SH-SY5Y (cell line): ENCODE results near the gene PDE1A.

Source experiments
- GATA2 ChIP-seq: IDR thresholded peaks from 2 replicates; pipeline ENCODE4 v1.6.1; 2011; ENCODE audit warnings: mild to moderate bottlenecking, low read depth, low read length
- GATA3 ChIP-seq: IDR thresholded peaks from 2 replicates; pipeline ENCODE4 v1.6.1; 2011; ENCODE audit warnings: low read depth, mild to moderate bottlenecking, low read length, moderate library complexity

PDE1A gene

DNA sequence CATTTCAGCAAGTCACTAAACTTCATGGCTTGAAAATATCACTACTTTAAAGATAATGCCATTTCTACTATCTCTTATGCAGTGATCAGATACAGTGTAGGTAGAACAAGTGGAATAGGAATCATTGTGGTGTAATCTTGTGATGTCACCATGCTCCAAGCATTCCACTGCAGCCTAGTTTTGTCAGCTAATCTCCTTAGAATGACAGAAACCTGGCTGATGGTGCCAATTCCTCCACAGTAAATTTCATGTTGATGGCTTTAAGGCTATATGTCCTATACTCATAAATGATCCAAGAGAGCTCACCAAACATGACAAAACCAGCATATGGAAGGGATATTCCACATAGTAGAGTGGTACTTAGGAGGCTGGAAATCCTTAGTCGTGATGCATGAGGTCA, 184.9 kb downstream of the PDE1A start:
- TF ChIP-seq GATA2 = no peak
- no peak for TF ChIP-seq GATA3

DNA sequence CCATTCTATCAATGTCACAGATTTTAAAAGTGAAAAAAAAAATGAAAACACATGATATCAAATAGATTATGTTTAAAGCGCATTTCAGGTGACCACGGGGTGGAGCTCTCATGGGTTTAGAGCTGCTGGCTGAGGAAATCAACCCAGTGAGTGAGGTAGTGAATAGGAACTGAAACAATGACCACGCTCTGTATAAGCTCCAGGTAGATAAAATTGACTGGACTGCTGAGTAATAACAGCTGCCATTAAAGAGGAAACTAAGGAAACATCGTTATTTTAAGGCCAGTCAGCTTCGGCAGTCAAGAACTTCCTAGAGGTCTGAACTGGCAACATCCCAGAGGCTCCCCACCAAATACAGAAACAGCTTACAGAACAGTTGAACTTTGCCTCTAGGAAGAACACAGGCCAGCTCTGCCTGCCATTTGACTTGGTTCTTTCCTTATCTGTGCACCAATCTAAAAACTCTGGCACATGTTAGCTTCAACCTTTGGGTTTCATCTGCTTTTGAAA, 185.9 kb downstream of the PDE1A start:
- peak; percentile 62; the same call in 1 of the 2 replicates for TF ChIP-seq GATA3
- TF ChIP-seq GATA2 = peak; percentile 79

DNA sequence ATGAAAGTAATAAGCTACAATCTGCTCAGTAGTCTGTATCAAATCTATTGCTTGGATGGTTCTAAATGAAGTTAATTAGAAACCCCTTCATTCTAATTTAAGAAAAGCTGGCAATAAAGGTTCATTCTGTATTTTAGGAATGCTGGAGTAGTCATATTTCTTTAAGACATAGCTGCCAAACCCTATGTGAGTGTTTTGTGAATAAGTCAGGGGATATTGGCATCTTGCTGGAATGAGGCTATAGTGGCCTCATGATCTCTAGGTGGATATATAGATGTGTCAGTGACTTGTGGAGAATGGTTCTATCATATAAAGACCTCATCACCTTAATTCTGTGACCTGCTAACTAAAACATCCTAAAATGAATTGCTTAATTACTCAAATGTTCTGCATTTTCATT, 196.3 kb downstream of the PDE1A start:
- no peak for TF ChIP-seq GATA2
- TF ChIP-seq GATA3 = no peak

DNA sequence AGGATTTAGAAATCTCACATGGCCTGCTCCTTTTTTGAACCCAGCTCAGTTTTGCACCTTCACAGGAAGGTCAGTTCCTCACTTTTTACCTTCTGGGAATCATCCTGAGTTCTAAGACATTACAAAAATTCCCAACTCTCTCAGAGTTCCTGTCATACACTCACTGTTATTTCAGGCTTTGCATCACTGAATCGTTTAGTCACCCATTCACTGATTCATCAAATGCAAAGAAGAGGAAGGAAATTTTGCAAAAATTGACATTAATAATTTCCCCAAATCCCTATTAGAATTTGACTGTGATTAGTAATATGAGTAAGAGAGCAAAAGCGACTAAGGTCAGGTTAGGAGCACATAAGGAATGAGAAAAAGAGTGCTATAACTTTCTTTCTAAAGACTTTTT, 197.5 kb downstream of the PDE1A start:
- no peak for TF ChIP-seq GATA2
- TF ChIP-seq GATA3 = no peak

DNA sequence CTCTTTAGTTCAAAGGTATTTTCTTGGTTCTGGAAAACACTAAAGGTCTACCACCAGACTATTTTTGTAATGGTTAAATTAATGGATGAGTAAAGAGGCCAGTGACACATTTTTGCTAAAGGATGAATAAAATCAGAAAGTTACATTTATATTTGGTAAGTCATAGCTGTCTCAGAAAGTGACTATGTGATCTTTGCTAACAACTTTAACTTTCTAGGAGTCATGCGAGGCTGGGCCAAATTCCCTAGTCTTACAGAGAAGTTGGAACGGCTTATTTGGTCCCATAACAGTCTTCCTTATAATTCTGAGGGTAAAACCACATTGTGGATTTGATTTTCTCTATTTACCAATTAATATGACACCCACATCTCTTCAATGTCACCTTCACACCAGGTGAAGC, 198.1 kb downstream of the PDE1A start:
- no peak for TF ChIP-seq GATA2
- TF ChIP-seq GATA3 = no peak

DNA sequence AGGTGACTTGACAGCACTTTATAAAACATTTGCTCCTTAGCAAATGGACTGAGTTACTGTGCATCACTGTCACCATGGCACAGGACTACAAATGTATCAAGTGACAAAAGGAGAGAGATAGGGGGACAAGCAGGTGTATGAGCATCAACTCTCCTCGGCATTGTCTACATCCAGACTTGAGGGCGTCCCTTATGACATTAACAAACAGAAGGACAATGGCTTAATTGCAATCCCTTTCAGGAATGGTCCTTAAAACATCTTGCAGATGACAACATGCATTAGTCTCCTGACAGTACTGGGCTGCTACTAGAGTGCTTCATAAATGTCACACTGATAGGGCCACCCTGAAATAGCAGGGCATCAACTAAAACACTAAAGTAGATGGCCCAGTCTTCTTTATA, 198.8 kb downstream of the PDE1A start:
- no peak for TF ChIP-seq GATA3
- TF ChIP-seq GATA2 = no peak

DNA sequence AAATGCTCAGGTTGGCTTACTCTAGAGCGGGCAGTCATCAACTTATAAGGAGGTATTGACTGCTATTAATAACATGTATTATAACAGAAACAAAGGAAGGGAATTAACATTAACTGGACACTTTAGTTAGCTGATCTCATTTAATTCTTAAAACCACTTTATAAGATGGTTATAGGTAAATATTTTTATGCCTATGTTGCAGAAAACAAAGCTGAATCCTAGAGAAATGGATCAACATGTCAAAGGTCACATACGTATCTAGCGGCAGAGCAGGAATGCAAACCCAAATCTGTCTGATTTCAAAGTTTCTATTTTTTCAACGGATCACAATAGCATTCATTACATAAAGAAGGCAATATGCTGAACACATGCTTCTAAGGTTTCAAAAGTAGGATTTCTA, 200.0 kb downstream of the PDE1A start:
- no peak for TF ChIP-seq GATA2
- no peak for TF ChIP-seq GATA3

DNA sequence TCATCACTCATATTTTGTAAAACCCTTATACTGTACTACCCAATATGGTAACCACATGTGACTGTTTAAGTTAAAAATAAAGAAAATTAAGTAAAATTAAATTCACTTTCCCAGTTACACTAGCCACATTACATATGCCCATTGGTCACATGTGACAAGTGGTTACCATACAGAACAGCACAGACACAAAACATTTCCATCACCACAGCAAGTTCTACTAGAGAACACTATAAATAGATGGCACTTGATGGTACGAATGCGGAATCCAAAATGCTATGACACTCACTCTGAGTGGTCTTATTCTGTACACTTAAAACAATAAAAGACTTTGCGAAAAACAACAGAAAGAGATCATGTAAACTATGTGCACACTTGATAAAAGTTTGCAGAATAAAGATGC, 202.2 kb downstream of the PDE1A start:
- TF ChIP-seq GATA3 = no peak

DNA sequence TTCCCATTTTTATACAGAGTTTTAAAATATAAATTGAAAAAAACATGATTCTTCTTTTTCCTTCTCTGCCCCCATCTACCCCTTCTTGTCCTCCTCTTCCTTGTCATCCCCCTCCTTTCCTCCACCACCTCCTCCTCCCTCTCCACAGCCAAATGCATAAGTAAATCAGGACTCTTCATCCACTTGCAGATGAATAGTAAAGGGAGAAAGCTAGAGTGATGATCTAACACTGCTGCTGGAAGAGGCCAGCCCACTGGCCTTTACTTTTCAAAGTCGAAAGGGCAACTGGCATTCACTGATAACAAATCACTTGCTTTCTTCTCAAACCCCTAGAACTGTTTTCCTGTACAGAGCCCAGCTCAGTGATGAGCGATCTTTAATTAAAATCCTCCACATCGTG, 205.8 kb downstream of the PDE1A start:
- no peak for TF ChIP-seq GATA3
- TF ChIP-seq GATA2 = no peak

DNA sequence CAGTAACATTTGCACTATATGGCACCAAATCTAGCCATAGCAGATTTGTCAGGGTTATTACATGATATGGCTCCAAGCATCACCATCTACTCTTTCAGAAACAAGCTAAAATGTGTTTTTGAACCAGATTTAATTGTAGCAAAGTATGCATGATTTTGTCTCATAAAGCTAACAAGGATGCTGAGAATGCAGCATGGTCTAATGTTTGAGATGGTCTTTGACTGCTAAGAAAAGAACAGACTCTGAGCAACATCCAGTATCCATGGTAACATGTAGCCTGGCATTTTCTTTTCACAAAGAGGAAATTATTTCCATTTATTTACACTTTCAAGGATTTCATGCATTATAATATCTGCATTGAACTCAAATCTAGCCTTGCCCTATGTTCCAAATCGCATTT, 206.5 kb downstream of the PDE1A start:
- TF ChIP-seq GATA2 (no peak), GATA3 (no peak)

DNA sequence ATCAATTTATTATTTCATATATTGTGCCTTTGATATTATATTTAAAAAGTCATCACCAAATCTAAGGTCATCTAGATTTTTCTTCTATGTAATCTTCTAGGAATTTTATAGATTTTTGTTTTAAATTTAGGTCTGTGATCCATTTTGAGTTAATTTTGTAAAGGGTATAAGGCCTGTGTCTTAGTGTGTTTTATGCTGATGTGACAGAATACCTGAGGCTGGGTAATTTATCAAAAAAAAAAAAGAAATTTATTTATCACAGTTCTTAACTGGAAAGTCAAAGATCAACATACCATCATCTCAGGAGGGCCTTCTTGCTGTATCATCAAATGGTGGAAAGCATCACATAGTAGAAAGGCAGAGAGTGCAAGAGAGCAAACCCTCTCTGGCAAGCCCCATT, 216.2 kb downstream of the PDE1A start:
- TF ChIP-seq GATA3 (no peak), GATA2 (no peak)

DNA sequence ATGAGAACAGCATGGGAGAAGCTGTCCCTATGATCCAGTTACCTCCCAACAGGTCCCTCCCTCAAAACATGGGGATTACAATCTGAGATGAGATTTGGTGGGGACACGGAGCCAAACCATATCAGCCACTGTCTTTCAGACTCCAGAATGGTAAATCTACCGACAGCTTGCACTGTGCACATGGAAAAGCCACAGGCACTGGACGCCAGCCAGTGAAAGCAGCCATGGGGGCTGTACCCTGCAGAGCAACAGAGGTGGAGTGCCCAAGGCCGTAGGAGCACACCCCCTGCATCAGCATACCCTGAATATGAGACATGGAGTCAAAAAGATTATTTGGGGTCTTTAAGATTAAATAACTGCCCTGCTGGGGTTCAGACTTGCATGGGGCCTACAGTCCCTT, 218.4 kb downstream of the PDE1A start:
- TF ChIP-seq GATA2 (no peak), GATA3 (no peak)

DNA sequence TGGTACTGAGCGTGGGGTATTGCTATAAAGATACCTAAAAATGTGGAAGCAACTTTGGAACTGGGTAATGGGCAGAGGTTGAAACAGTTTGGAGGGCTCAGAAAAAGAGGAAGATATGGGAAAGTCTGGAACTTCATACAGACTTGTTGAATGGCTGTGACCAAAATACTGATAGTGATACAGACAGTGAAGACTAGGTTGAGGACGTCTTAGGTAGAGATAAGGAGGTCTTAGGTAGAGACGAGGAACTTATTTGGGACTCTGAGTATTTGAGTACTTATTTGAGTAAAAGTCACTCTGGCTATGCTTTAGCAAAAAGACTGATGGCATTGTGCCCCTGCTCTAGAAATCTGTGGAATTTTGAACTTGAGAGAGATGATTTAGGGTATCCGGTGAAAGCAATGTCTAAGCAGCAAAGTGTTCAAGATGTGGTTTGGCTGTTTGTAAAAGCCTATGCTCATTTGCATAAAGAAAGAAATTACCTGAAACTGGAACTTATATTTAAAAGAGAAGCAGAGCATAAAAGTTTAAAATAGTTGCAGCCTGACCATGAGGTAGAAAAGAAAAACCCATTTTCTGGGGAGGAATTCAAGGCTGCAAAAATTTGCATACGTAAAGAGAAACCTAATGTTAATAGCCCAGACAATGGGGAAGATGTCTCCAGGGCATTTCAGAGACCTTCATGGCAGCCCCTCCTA, 219.6 kb downstream of the PDE1A start:
- TF ChIP-seq GATA2 = no peak
- TF ChIP-seq GATA3 = no peak

DNA sequence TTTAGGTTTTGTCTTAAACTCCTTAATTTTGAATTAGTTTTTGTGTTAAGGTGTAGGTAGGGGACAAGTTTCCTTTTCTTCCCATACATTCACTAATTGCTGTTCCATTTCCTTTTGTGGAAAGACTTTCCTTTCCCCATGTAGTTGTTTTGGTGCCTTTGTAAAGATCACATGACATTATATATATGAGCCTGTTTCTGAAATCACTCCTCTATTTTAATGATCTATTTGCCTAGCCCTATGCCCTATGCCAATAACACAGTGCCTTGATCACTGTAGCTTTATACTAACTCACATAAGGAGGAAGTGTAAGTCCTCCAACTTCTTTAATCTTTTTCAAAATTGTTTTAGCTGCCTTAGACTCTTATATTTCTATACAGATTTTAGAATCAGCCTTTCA, 229.3 kb downstream of the PDE1A start:
- TF ChIP-seq GATA2 = no peak
- no peak for TF ChIP-seq GATA3

DNA sequence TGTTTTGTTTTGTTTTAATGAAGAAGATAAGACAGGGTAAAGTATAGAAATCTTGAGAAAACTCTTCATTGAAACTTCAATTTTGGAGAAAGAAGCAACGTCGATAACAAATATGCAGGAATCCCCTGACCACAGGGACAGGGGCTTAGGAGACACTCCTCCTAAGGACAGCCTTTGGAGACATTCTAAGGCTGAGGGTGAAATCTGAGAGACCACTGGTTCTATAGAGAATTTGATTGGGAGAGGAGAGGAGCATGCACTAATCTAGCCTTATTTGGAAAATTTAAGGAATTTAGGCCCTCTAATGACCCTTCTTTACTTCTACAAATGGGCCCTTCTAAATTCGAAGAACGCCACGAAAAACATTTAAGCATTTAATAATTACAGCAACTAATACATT, 233.5 kb downstream of the PDE1A start:
- TF ChIP-seq GATA2 = no peak
- TF ChIP-seq GATA3 = no peak

DNA sequence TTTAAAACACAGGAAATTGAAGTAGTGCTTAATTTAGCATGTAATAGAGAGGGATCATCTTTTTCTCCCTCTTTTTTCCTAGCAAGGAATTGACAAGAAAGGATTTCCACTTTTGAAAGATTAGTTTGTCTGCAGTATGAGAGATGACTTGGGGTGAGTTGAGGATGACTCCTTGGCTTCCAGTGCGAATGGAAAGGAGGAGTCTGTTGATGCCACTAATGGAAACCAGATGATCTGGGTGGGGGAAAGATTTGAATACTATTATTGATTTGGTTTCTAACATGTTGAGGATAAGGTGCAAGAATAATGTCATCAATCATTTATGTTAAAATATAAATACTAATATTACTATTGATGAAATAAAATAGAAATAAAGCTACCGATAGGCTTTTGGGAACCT, 235.8 kb downstream of the PDE1A start:
- TF ChIP-seq GATA2 = no peak
- TF ChIP-seq GATA3 = no peak

DNA sequence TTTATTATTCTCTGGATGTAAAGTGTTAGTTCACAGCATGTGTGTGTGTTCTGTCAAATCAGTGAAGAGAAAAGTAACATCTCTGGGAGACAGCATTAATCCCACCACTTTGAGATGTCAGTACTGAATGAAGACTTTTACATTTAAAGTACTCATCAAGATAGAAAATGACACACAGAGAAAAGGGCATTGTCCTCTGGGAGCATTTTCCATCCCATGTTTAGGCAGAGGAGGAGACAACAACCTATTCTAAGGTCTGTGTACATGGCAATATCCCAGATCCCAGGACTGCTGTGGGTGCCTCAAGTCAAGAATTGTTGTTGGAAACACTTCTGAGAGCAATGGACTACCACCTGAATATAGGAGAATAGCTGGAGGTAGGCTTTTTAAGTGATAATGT, 239.7 kb downstream of the PDE1A start:
- TF ChIP-seq GATA2 (no peak), GATA3 (no peak)
